Panc1 (cell line): Measurements from ENCODE around the gene TPRN. TPM values are rescaled to one million over a fixed set of nuclear protein-coding genes. Genes with fewer than 3 reads are reported as not detected.

ENCODE experiments used
- ATAC-seq: fragments of 200-7000 bp; cut with Tn5 transposase; 2 replicates; pipeline ENCODE4 v1.9.1; 2020; ENCODE audit warnings: mild to moderate bottlenecking, moderate library complexity
- BruUV-seq: library from RNA; stranded (reverse); fragments of 400-500 nt; replicated peaks from 2 replicates; lab custom pipeline; 2021; lab: Mats Ljungman, UMichigan
- CTCF ChIA-PET: fragments of 300-600 bp; sonication (Branson Sonifier 250); formaldehyde crosslinking; loops from one replicate; lab custom pipeline; 2022; ENCODE audit warnings: antibody characterized with exemption; lab: Charles Lee
- POLR2A ChIA-PET: fragments of 300-600 bp; sonication (Branson Sonifier 250); formaldehyde crosslinking; loops from one replicate; lab custom pipeline; 2022; ENCODE audit warnings: antibody characterized with exemption; lab: Charles Lee
- DNase-seq: peaks from one replicate; pipeline ENCODE4 v3.0.0-alpha.2; 2010; ENCODE audit warnings: low read depth, low spot score
- H3K27ac ChIP-seq: 2 replicates; pipeline ENCODE4 v1.5.1; 2011; ENCODE audit warnings: mild to moderate bottlenecking, low read length, inconsistent platforms
- H3K27me3 ChIP-seq: fragments of 200-500 bp; sonication (Bioruptor generic); 2 replicates; pipeline ENCODE4 v1.6.0; 2014; ENCODE audit warnings: low read length, inconsistent platforms; ENCODE audit not compliant: control insufficient read depth, insufficient read depth
- H3K36me3 ChIP-seq: fragments of 200-500 bp; sonication (Bioruptor generic); 2 replicates; pipeline ENCODE4 v1.5.1; 2014; ENCODE audit warnings: inconsistent platforms, mild to moderate bottlenecking, low read length, moderate library complexity; ENCODE audit not compliant: control insufficient read depth, insufficient read depth
- H3K4me1 ChIP-seq: 2 replicates; pipeline ENCODE4 v1.5.1; 2011; ENCODE audit warnings: inconsistent platforms, mild to moderate bottlenecking, low read length, moderate library complexity; ENCODE audit not compliant: control insufficient read depth, insufficient read depth
- H3K4me3 ChIP-seq, 2 experiments: 2 replicates each; pipeline ENCODE4 v1.5.1; 2011 to 2012; ENCODE audit warnings: low read depth in 2 of 2, low read length in 2 of 2, mild to moderate bottlenecking in 2 of 2, inconsistent platforms in 1 of 2, moderate library complexity in 1 of 2
- H3K9me3 ChIP-seq: fragments of 200-500 bp; sonication (Bioruptor generic); 2 replicates; pipeline ENCODE4 v1.5.1; 2014; ENCODE audit warnings: low read depth, mild to moderate bottlenecking, inconsistent platforms, low read length, moderate library complexity; ENCODE audit not compliant: control insufficient read depth, insufficient read depth
- POLR2AphosphoS5 ChIP-seq: IDR thresholded peaks from 2 replicates; pipeline ENCODE4 v1.6.1; 2012; ENCODE audit warnings: mild to moderate bottlenecking, low read depth, low read length, moderate library complexity
- SIN3A ChIP-seq: IDR thresholded peaks from 2 replicates; pipeline ENCODE4 v1.6.1; 2012; ENCODE audit warnings: low read depth, mild to moderate bottlenecking, low read length, moderate library complexity, borderline replicate concordance; ENCODE audit not compliant: insufficient read depth
- TCF7L2 ChIP-seq: IDR thresholded peaks from 2 replicates; pipeline ENCODE4 v1.6.1; 2011; ENCODE audit warnings: mild to moderate bottlenecking, low read depth, low read length, inconsistent platforms
- in situ Hi-C: cut with HindIII; loops from 2 replicates; pipeline ENCODE4 v1.10.0; 2016; ENCODE audit warnings: low sequenced_read_pairs, low pct_unique_long_range_greater_than_20kb
- intact Hi-C: fragments of 100-400 bp; cut with micrococcal nuclease; formaldehyde crosslinking; loops from one replicate; pipeline ENCODE4 v1.10.0; 2022; ENCODE audit not compliant: unreplicated experiment
- total RNA-seq: library from RNA; stranded (reverse); gene quantifications from one replicate; pipeline ENCODE4 v1.2.1, GENCODE V29; 2021; ENCODE audit not compliant: unreplicated experiment
- TF ChIP-seq, protein P1 (sequence below), 2 experiments: IDR thresholded peaks; 2 replicates each; pipeline ENCODE4 v1.6.1; 2011 to 2012; ENCODE audit warnings: low read depth in 2 of 2, control low read depth in 1 of 2, low read length in 1 of 2, mild to moderate bottlenecking in 1 of 2, moderate library complexity in 1 of 2; ENCODE audit not compliant: insufficient read depth in 1 of 2
- TF ChIP-seq, protein P2 (sequence below): fragments of 450-650 bp; IDR thresholded peaks from 2 replicates; pipeline ENCODE4 v1.5.1; 2017; ENCODE audit warnings: mild to moderate bottlenecking

The TPRN gene
- total RNA-seq, 1 experiment from 2014 or later = 21.7 TPM

DNA sequence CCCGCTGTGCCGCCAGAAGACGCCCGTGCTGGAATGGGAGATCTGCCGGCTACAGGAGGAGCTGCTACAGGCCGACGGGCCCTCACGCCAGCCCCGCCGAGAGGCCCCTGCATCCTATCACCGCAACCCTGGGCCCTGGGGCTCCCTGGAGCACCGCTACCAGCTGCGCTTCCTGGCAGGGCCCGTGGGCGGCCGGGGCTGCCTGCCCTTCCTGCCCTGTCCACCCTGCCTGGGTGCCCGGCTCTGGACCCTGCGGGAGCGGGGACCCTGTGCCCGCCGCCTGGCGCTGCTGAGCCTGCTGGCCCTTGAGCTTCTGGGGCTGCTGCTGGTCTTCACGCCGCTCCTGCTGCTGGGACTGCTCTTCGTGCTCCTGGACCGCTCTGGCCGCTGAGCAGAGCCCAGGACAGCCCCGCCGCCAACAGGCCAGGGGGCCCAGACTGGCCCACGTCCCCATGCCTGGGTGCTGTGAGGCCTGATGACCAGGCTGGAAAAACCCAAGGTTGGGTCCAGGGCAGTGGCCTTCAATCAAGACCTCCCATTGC lies 17.7 kb upstream of the TPRN start:
- H3K27ac ChIP-seq = peak overlapping the region; percentile 86

DNA sequence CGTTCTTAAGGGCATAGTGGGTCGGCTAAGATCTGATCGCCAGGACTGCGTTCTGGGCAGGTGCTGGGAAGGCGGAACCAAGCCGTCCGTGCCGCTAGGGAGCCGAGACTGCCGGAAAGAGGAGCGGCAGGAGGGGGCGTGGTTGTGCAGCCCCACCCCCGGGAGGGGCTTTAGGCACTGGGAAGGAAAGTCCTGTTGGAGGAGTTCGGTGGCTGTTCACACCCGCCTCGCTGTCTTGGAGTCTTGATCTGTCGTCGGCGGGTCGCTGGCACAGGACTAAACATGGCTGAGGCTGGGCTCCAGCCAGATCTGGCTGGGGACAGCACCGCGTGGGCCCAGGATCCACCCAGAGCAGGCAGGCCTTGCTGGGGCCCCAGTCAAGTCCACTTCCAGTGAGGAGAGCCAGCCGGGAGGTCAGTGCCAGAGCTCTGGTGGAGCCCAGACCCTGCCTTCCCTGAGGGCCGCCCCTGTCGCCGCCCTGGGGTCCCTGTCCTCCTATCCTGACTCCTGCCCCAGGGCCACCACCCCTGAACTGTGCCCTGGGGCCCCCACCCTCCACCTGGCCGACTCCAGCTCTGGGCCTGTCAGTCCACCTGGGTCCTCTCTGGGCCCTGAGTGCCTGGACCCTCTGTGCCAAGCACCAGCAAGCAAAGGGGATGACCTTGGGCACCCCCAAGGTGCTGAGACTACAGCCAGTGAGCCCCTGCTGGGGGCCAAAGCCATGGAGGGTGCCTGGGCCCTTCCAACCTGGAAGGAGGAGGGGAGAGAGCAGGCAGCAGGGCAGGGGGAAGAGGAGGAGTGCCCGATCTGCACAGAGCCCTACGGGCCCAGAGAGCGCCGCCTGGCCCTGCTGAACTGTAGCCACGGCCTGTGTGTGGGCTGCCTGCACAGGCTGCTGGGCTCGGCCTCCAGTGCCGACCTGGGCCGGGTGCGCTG lies 17.0 kb upstream of the TPRN start:
- POLR2A ChIA-PET = no interaction called here
- TF ChIP-seq, protein P1, sequence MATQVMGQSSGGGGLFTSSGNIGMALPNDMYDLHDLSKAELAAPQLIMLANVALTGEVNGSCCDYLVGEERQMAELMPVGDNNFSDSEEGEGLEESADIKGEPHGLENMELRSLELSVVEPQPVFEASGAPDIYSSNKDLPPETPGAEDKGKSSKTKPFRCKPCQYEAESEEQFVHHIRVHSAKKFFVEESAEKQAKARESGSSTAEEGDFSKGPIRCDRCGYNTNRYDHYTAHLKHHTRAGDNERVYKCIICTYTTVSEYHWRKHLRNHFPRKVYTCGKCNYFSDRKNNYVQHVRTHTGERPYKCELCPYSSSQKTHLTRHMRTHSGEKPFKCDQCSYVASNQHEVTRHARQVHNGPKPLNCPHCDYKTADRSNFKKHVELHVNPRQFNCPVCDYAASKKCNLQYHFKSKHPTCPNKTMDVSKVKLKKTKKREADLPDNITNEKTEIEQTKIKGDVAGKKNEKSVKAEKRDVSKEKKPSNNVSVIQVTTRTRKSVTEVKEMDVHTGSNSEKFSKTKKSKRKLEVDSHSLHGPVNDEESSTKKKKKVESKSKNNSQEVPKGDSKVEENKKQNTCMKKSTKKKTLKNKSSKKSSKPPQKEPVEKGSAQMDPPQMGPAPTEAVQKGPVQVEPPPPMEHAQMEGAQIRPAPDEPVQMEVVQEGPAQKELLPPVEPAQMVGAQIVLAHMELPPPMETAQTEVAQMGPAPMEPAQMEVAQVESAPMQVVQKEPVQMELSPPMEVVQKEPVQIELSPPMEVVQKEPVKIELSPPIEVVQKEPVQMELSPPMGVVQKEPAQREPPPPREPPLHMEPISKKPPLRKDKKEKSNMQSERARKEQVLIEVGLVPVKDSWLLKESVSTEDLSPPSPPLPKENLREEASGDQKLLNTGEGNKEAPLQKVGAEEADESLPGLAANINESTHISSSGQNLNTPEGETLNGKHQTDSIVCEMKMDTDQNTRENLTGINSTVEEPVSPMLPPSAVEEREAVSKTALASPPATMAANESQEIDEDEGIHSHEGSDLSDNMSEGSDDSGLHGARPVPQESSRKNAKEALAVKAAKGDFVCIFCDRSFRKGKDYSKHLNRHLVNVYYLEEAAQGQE (IDR thresholded peaks at IDR 0.05; ENCODE audit: insufficient read depth in 1 of 2, low read depth in 2 of 2, low read length in 1 of 2) = no peak
- TF ChIP-seq POLR2AphosphoS5 (peak; percentile 65), SIN3A (no peak; the same call in 1 of the 2 replicates)
- TF ChIP-seq, protein P2, sequence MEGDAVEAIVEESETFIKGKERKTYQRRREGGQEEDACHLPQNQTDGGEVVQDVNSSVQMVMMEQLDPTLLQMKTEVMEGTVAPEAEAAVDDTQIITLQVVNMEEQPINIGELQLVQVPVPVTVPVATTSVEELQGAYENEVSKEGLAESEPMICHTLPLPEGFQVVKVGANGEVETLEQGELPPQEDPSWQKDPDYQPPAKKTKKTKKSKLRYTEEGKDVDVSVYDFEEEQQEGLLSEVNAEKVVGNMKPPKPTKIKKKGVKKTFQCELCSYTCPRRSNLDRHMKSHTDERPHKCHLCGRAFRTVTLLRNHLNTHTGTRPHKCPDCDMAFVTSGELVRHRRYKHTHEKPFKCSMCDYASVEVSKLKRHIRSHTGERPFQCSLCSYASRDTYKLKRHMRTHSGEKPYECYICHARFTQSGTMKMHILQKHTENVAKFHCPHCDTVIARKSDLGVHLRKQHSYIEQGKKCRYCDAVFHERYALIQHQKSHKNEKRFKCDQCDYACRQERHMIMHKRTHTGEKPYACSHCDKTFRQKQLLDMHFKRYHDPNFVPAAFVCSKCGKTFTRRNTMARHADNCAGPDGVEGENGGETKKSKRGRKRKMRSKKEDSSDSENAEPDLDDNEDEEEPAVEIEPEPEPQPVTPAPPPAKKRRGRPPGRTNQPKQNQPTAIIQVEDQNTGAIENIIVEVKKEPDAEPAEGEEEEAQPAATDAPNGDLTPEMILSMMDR = 0 out of 2 replicates have a peak, but pooled peaks have one; percentile 19
- Histone ChIP-seq H3K27ac (peak overlapping the region; percentile 86), H3K4me1 (peaks cover 26% of the 10 kb centered on the region), H3K9me3 (no peaks in the 10 kb centered on the region), H3K36me3 (no peaks in the 10 kb centered on the region), H3K4me3 (peak overlapping the region; percentile 33 to 48), H3K27me3 (no peaks in the 10 kb centered on the region)
- ATAC-seq (peak; percentile 73), DNase-seq (no peak)
- CTCF ChIA-PET = interaction anchor here (0.6 kb wide), 1 partner anchor 455 kb away, joined by 5 read pairs; no protein-coding TSS in a partner anchor
- BruUV-seq = no TSS peak
- in situ Hi-C loops (no loop called here), intact Hi-C loops (no loop called here)

More for the DNA sequence above, 17.7 kb upstream of the TPRN start:
- in situ Hi-C loops = no loop called here
- DNase-seq = no peak
- Histone ChIP-seq H3K4me1 (peaks cover 26% of the 10 kb centered on the region), H3K36me3 (no peaks in the 10 kb centered on the region), H3K9me3 (no peaks in the 10 kb centered on the region), H3K27me3 (no peaks in the 10 kb centered on the region), H3K4me3 (peak overlapping the region; percentile 33 to 48)
- peak; percentile 4 for ATAC-seq
- intact Hi-C loops = no loop called here
- BruUV-seq = no TSS peak
- TF ChIP-seq POLR2AphosphoS5 (no peak), TCF7L2 (no peak), SIN3A (no peak)
- TF ChIP-seq, protein P2 = no peak
- TF ChIP-seq, protein P1 (IDR thresholded peaks at IDR 0.05; ENCODE audit: insufficient read depth in 1 of 2, low read depth in 2 of 2, low read length in 1 of 2) = no peak
- ChIA-PET CTCF (interaction anchor here (1.5 kb wide), 1 partner anchor 14 kb away, joined by 12 read pairs; no protein-coding TSS in a partner anchor), POLR2A (no interaction called here)
